ENCODE data around the gene ADGRV1.

ADGRV1 gene

GRCh38 chr5:90955001-90955635 is 396.5 kb downstream of the ADGRV1 start:
- DNase-seq (ENCODE audit: low spot score): no peak
- TF ChIP-seq, protein P1, sequence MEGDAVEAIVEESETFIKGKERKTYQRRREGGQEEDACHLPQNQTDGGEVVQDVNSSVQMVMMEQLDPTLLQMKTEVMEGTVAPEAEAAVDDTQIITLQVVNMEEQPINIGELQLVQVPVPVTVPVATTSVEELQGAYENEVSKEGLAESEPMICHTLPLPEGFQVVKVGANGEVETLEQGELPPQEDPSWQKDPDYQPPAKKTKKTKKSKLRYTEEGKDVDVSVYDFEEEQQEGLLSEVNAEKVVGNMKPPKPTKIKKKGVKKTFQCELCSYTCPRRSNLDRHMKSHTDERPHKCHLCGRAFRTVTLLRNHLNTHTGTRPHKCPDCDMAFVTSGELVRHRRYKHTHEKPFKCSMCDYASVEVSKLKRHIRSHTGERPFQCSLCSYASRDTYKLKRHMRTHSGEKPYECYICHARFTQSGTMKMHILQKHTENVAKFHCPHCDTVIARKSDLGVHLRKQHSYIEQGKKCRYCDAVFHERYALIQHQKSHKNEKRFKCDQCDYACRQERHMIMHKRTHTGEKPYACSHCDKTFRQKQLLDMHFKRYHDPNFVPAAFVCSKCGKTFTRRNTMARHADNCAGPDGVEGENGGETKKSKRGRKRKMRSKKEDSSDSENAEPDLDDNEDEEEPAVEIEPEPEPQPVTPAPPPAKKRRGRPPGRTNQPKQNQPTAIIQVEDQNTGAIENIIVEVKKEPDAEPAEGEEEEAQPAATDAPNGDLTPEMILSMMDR (IDR thresholded peaks at IDR 0.05; ENCODE audit: extremely low read depth, insufficient read depth, missing control alignments): no peak
- in situ Hi-C loops (cut with MboI; ENCODE audit: low pct_unique_long_range_greater_than_20kb, low sequenced_read_pairs, unreplicated experiment): no loop called here

GRCh38 chr5:90956511-90957097 is 398.0 kb downstream of the ADGRV1 start:
- in situ Hi-C loops (cut with MboI; ENCODE audit: low pct_unique_long_range_greater_than_20kb, low sequenced_read_pairs, unreplicated experiment): no loop called here
- DNase-seq (ENCODE audit: low spot score): no peak
- TF ChIP-seq, protein P1 (IDR thresholded peaks at IDR 0.05; ENCODE audit: extremely low read depth, insufficient read depth, missing control alignments): no peak

DNA sequence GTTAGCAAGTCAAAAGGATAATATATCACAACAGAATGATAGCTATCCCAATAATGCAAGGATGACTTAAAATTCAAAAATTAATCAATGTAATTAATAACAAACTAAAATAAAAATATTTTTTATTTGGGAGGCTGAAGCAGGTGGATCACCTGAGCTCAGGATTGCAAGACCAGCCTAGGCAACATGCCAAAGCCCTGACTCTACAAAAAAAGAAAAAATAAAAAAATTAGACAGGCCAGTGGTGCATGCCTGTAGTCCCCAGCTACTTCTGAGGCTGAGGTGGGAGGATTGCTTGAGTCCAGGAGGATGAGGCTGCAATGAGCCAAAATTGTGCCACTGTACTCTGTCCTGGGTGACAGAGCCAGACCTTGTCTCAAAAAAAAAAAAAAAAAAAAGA is 399.3 kb downstream of the ADGRV1 start:
- no peak for DNase-seq (ENCODE audit: low spot score)
- TF ChIP-seq, protein P1 (IDR thresholded peaks at IDR 0.05; ENCODE audit: extremely low read depth, insufficient read depth, missing control alignments): no peak
- in situ Hi-C loops (cut with MboI; ENCODE audit: low pct_unique_long_range_greater_than_20kb, low sequenced_read_pairs, unreplicated experiment): no loop called here

DNA sequence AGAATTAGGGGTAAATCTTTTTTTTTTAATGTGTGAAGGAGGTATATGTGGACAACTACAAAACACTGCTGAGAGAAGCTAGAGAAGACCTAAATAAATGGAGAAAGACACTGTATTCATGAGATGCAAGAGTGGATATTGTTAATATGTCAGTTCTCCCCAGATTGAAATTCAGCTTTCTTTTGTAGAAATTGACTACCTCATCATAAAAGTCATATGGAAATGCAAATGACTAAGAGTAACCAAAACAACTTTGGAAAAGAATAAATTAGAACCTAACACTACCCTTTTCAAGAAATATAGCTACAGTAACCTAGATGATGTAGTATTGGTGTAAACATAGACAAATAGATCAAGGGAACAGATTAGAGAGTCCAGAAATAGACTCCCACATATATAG is 400.7 kb downstream of the ADGRV1 start:
- TF ChIP-seq, protein P1 (IDR thresholded peaks at IDR 0.05; ENCODE audit: extremely low read depth, insufficient read depth, missing control alignments): no peak
- in situ Hi-C loops (cut with MboI; ENCODE audit: low pct_unique_long_range_greater_than_20kb, low sequenced_read_pairs, unreplicated experiment): no loop called here

DNA sequence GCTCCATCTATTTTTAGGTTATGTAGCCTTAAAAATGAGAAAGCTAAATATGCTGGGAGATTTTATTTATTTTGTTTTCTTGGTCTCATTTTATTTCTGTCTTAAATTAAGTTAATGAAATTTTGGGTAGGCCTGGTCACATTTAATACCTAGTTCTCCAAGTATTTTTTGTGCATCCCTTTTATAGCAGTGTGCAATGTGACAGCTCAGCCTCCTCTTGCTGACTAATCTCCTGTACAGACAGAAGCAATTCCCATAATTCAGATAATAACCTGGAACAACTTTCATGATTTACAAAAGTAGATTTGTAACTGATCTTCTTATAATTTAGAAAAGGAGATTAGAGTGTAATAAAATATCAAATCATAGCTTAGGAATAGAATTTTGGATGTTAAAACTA is 403.9 kb downstream of the ADGRV1 start:
- in situ Hi-C loops (cut with MboI; ENCODE audit: low pct_unique_long_range_greater_than_20kb, low sequenced_read_pairs, unreplicated experiment): no loop called here
- TF ChIP-seq, protein P1 (IDR thresholded peaks at IDR 0.05; ENCODE audit: extremely low read depth, insufficient read depth, missing control alignments): no peak
- no peak for DNase-seq (ENCODE audit: low spot score)

More for the DNA sequence above, 400.7 kb downstream of the ADGRV1 start:
- no peak for DNase-seq (ENCODE audit: low spot score)

DNA sequence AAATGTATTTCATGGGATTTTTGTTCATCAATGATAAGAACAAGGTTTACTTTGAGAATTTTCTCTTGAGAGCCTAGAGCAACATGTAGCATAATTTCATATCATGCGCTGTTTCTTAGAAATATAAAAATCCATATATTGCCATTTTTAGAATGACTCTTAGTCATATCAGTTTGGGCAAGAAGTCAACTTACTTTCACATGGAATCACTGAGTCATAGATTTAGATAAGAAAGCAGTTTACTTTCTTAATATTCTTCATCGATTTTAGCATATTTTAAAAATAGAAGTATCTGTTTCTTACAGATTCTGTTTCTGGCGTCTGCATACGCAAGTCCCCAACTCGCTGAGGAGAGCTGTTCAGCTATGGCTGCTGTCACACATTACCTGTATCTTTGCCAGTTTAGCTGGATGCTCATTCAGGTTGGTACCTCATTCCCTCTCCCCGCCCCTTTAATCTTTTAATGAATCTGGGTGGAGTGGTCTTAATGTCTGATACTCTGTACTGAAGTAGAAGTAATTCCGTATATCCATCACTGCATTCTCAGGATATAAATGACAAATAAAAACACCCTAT is 406.6 kb downstream of the ADGRV1 start:
- in situ Hi-C loops (cut with MboI; ENCODE audit: low pct_unique_long_range_greater_than_20kb, low sequenced_read_pairs, unreplicated experiment): no loop called here
- DNase-seq (ENCODE audit: low spot score): no peak
- TF ChIP-seq, protein P1 (IDR thresholded peaks at IDR 0.05; ENCODE audit: extremely low read depth, insufficient read depth, missing control alignments): no peak
